ENCODE data around the gene ACAT1.

GRCh38 chr11:108137212-108137611 is 15.8 kb downstream of the ACAT1 start:
- TF ChIP-seq CTCF (IDR thresholded peaks at IDR 0.05) (no peak), EZH2 (IDR thresholded peaks at IDR 0.05) (no peak)
